SK-N-SH (cell line): ENCODE data around the gene OCA2. TPM values are rescaled to one million over a fixed set of nuclear protein-coding genes. Genes with fewer than 3 reads are reported as not detected.

Experiments used
- CTCF ChIA-PET: fragments of 300-600, 350-600 bp; formaldehyde crosslinking; extraction: SDS; loops from one replicate; lab custom pipeline; 2021; lab: Yijun Ruan, JAX
- POLR2A ChIA-PET: fragments of 350-600 bp; sonication (Branson Sonifier 250); formaldehyde crosslinking; extraction: SDS; loops from one replicate; lab custom pipeline; 2020; ENCODE audit warnings: antibody characterized with exemption, inconsistent platforms; lab: Yijun Ruan, JAX
- DNase-seq: peaks from one replicate; pipeline ENCODE4 v3.0.0; 2012
- H2AFZ ChIP-seq: fragments of 200-600 bp; sonication (generic); 2 replicates; pipeline ENCODE4 v1.8.1; 2016; ENCODE audit warnings: antibody characterized with exemption, mild to moderate bottlenecking, low read depth
- H3F3A ChIP-seq: fragments of 200-600 bp; sonication (generic); replicated peaks from 2 replicates; pipeline ENCODE3; 2016; ENCODE audit warnings: antibody characterized with exemption, mild to moderate bottlenecking; ENCODE audit not compliant: insufficient read depth
- H3K27ac ChIP-seq, 2 experiments: fragments of 200-500 bp in 1 of 2; fragments of 200-600 bp in 1 of 2; sonication (Bioruptor generic) in 1 of 2; sonication (generic), shearing (Covaris generic) in 1 of 2; 2 replicates each; pipeline versions ENCODE4 v1.5.1 to v1.6.1; 2014 to 2016; ENCODE audit warnings: low read depth in 2 of 2, inconsistent platforms in 1 of 2, low read length in 1 of 2, mild to moderate bottlenecking in 1 of 2, mixed read lengths in 1 of 2
- H3K27me3 ChIP-seq: fragments of 200-600 bp; sonication (generic), shearing (Covaris generic); 2 replicates; pipeline ENCODE4 v1.6.1; 2016; ENCODE audit warnings: mixed run types; ENCODE audit not compliant: insufficient read depth
- H3K36me3 ChIP-seq, 2 experiments: fragments of 200-500 bp in 1 of 2; fragments of 200-600 bp in 1 of 2; sonication (Bioruptor generic) in 1 of 2; sonication (generic) in 1 of 2; replicated peaks in 1 of 2; 2 replicates each; pipeline versions ENCODE3 to v1.5.1; 2014 to 2016; ENCODE audit warnings: low read length in 1 of 2, mild to moderate bottlenecking in 1 of 2; ENCODE audit not compliant: insufficient read depth in 2 of 2, control insufficient read depth in 1 of 2
- H3K4me1 ChIP-seq, 2 experiments: fragments of 200-500 bp in 1 of 2; fragments of 200-600 bp in 1 of 2; sonication (Bioruptor generic) in 1 of 2; sonication (generic), shearing (Covaris generic) in 1 of 2; 2 replicates each; pipeline versions ENCODE4 v1.5.1 to v1.6.1; 2014 to 2016; ENCODE audit warnings: low read depth in 1 of 2, low read length in 1 of 2, mixed run types in 1 of 2; ENCODE audit not compliant: insufficient read depth in 2 of 2, control insufficient read depth in 1 of 2
- H3K4me2 ChIP-seq: fragments of 200-600 bp; sonication (generic), shearing (Covaris generic); 2 replicates; pipeline ENCODE4 v1.6.1; 2017; ENCODE audit warnings: mixed run types
- H3K4me3 ChIP-seq, 2 experiments: fragments of 200-500 bp in 1 of 2; fragments of 200-600 bp in 1 of 2; sonication (Bioruptor generic) in 1 of 2; sonication (generic), shearing (Covaris generic) in 1 of 2; 2 replicates each; pipeline versions ENCODE4 v1.5.1 to v1.8.1; 2014 to 2016; ENCODE audit warnings: low read depth in 2 of 2, inconsistent platforms in 1 of 2, low read length in 1 of 2, mild to moderate bottlenecking in 1 of 2, mixed read lengths in 1 of 2, moderate library complexity in 1 of 2
- H3K79me2 ChIP-seq: fragments of 200-600 bp; sonication (generic); 2 replicates; pipeline ENCODE4 v1.8.1; 2017; ENCODE audit warnings: mild to moderate bottlenecking; ENCODE audit not compliant: insufficient read depth
- H3K9ac ChIP-seq: fragments of 200-600 bp; sonication (generic); 2 replicates; pipeline ENCODE4 v1.6.1; 2017; ENCODE audit warnings: mixed run types
- H3K9me2 ChIP-seq: fragments of 200-600 bp; sonication (generic); 2 replicates; pipeline ENCODE4 v1.6.1; 2017; ENCODE audit warnings: mixed run types
- H3K9me3 ChIP-seq: fragments of 200-600 bp; sonication (generic); 2 replicates; pipeline ENCODE4 v1.6.1; 2017; ENCODE audit warnings: mixed run types, mild to moderate bottlenecking, moderate library complexity
- H4K20me1 ChIP-seq: fragments of 200-600 bp; sonication (generic); 2 replicates; pipeline ENCODE4 v1.6.1; 2017; ENCODE audit warnings: mild to moderate bottlenecking, mixed run types; ENCODE audit not compliant: insufficient read depth
- ELF1 ChIP-seq: IDR thresholded peaks from 2 replicates; pipeline ENCODE4 v1.4.0; 2012
- EP300 ChIP-seq, 2 experiments: IDR thresholded peaks; 2 replicates each; pipeline versions ENCODE4 v1.4.0 to v1.6.1; 2012; ENCODE audit warnings: borderline replicate concordance in 1 of 2, low read depth in 1 of 2, low read length in 1 of 2
- EZH2phosphoT487 ChIP-seq: fragments of 200-600 bp; sonication (generic); IDR thresholded peaks from 2 replicates; pipeline ENCODE4 v1.6.1; 2017; ENCODE audit warnings: low read depth, mixed run types, mild to moderate bottlenecking, antibody characterized with exemption, moderate library complexity, borderline replicate concordance
- FOSL2 ChIP-seq: IDR thresholded peaks from 2 replicates; pipeline ENCODE4 v1.4.0; 2012; ENCODE audit warnings: low read depth, mild to moderate bottlenecking, moderate library complexity, borderline replicate concordance
- FOXJ3 ChIP-seq: sonication (generic); formaldehyde crosslinking; IDR thresholded peaks from 2 replicates; pipeline ENCODE4 v1.5.1; 2020; ENCODE audit warnings: mild to moderate bottlenecking, missing genetic modification reagents
- JUND ChIP-seq: IDR thresholded peaks from 2 replicates; pipeline ENCODE4 v1.4.0; 2012
- PBX3 ChIP-seq: IDR thresholded peaks from 2 replicates; pipeline ENCODE4; 2012
- POLR2AphosphoS5 ChIP-seq: IDR thresholded peaks from 2 replicates; pipeline ENCODE4 v1.6.1; 2012; ENCODE audit warnings: low read depth, low read length
- RCOR1 ChIP-seq: fragments of 150-350 bp; IDR thresholded peaks from 2 replicates; pipeline ENCODE4 v1.6.1; 2017; ENCODE audit warnings: antibody characterized with exemption, low read length
- RFX5 ChIP-seq: IDR thresholded peaks from 2 replicates; pipeline ENCODE4 v1.6.1; 2012; ENCODE audit warnings: mild to moderate bottlenecking, improper control_type of control experiment, low read length
- RXRA ChIP-seq: IDR thresholded peaks from 2 replicates; pipeline ENCODE4 v1.4.0; 2012; ENCODE audit warnings: low read depth, mild to moderate bottlenecking, borderline replicate concordance
- SIN3A ChIP-seq: IDR thresholded peaks from 2 replicates; pipeline ENCODE4 v1.6.1; 2012; ENCODE audit warnings: low read depth, mild to moderate bottlenecking, low read length, moderate library complexity, borderline replicate concordance
- SMC3 ChIP-seq: IDR thresholded peaks from 2 replicates; pipeline ENCODE4 v1.6.1; 2012; ENCODE audit warnings: low read depth, low read length, improper control_type of control experiment
- USF2 ChIP-seq: fragments of 150-350 bp; IDR thresholded peaks from 2 replicates; pipeline ENCODE4 v1.6.1; 2017; ENCODE audit warnings: antibody characterized with exemption, low read length, low read depth, borderline replicate concordance
- WGBS: methylation state at CpG from one replicate; pipeline ENCODE4 v1.1.6; 2017; ENCODE audit warnings: low lambda C conversion rate; 5-methylcytosine and 5-hydroxymethylcytosine counted together
- polyA plus RNA-seq, 3 experiments: library from polyadenylated mRNA; depleted of rRNA; stranded (reverse); fragments of >200 nt; gene quantifications; 2 replicates each; pipeline ENCODE4 v1.2.3, GENCODE V29; 2012
- TF ChIP-seq, protein P1 (sequence below): fragments of 150-350 bp; IDR thresholded peaks from 2 replicates; pipeline ENCODE4 v1.6.1; 2016; ENCODE audit warnings: mild to moderate bottlenecking, low read depth, low read length
- TF ChIP-seq, protein P2 (sequence below): IDR thresholded peaks from 2 replicates; pipeline ENCODE4 v1.4.0; 2012; ENCODE audit warnings: low read depth, borderline replicate concordance

Gene OCA2
- polyA plus RNA-seq, 1 of the 3 experiments (the other 2 are of a cell fraction): 0.16 TPM

- Histone ChIP-seq H3F3A (no peaks in the 10 kb centered on the region), H3K9ac (no peak overlapping the region), H2AFZ (no peak overlapping the region), H3K4me1 (no peaks in the 10 kb centered on the region), H4K20me1 (no peaks in the 10 kb centered on the region), H3K4me3 (no peak overlapping the region), H3K9me2 (no peaks in the 10 kb centered on the region), H3K27ac (no peak overlapping the region), H3K4me2 (no peak overlapping the region), H3K36me3 (no peaks in the 10 kb centered on the region), H3K27me3 (no peaks in the 10 kb centered on the region), H3K9me3 (peaks cover 2% of the 10 kb centered on the region; the same call in 1 of the 2 replicates), H3K79me2 (no peaks in the 10 kb centered on the region)
- TF ChIP-seq FOSL2 (no peak), RFX5 (no peak), SMC3 (no peak), EP300 (IDR thresholded peaks at IDR 0.05; ENCODE audit: borderline replicate concordance in 1 of 2, low read depth in 1 of 2, low read length in 1 of 2) (no peak), JUND (no peak), SIN3A (no peak), PBX3 (no peak), POLR2AphosphoS5 (no peak), ELF1 (no peak), RXRA (no peak), EZH2phosphoT487 (no peak), USF2 (no peak), RCOR1 (no peak), FOXJ3 (CRISPR knock-in tag) (no peak)
- TF ChIP-seq, protein P1, sequence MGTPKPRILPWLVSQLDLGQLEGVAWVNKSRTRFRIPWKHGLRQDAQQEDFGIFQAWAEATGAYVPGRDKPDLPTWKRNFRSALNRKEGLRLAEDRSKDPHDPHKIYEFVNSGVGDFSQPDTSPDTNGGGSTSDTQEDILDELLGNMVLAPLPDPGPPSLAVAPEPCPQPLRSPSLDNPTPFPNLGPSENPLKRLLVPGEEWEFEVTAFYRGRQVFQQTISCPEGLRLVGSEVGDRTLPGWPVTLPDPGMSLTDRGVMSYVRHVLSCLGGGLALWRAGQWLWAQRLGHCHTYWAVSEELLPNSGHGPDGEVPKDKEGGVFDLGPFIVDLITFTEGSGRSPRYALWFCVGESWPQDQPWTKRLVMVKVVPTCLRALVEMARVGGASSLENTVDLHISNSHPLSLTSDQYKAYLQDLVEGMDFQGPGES: no peak
- TF ChIP-seq, protein P2, sequence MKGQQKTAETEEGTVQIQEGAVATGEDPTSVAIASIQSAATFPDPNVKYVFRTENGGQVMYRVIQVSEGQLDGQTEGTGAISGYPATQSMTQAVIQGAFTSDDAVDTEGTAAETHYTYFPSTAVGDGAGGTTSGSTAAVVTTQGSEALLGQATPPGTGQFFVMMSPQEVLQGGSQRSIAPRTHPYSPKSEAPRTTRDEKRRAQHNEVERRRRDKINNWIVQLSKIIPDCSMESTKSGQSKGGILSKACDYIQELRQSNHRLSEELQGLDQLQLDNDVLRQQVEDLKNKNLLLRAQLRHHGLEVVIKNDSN: no peak
- POLR2A ChIA-PET: no interaction called here
- 9% methylated on average over 1 of the region's 1 CpG for WGBS
- DNase-seq: no peak
- CTCF ChIA-PET: no interaction called here
Observed at GRCh38 chr15:27961801-27962200, 137.3 kb downstream of the OCA2 start.
